Osteocyte (in vitro differentiated cells): ENCODE measurements around the gene CCDC28A. TPM values are rescaled to one million over a fixed set of nuclear protein-coding genes. Genes with fewer than 3 reads are reported as not detected.

Experiments
- DNase-seq: peaks from one replicate; pipeline ENCODE4 v3.0.0; 2021; ENCODE audit warnings: mixed read lengths; ENCODE audit not compliant: unreplicated experiment; ENCODE audit errors: extremely low spot score
- H3K27ac Mint-ChIP-seq: one replicate; pipeline ENCODE4 v1.8.0; 2021; ENCODE audit warnings: mild to moderate bottlenecking, mixed read lengths; ENCODE audit not compliant: unreplicated experiment
- H3K27me3 Mint-ChIP-seq: one replicate; pipeline ENCODE4 v1.8.0; 2021; ENCODE audit warnings: mixed read lengths; ENCODE audit not compliant: unreplicated experiment
- H3K36me3 Mint-ChIP-seq: one replicate; pipeline ENCODE4 v1.8.0; 2021; ENCODE audit warnings: mixed read lengths; ENCODE audit not compliant: unreplicated experiment
- H3K4me1 Mint-ChIP-seq: one replicate; pipeline ENCODE4 v1.8.0; 2021; ENCODE audit warnings: mixed read lengths; ENCODE audit not compliant: unreplicated experiment
- H3K4me3 Mint-ChIP-seq: one replicate; pipeline ENCODE4 v1.8.0; 2021; ENCODE audit warnings: mild to moderate bottlenecking, moderate library complexity, mixed read lengths; ENCODE audit not compliant: unreplicated experiment
- H3K9me3 Mint-ChIP-seq: one replicate; pipeline ENCODE4 v1.8.0; 2021; ENCODE audit warnings: mixed read lengths; ENCODE audit not compliant: unreplicated experiment
- CTCF ChIP-seq: fragments of 200-600 bp; sonication (generic); IDR thresholded peaks from 2 replicates; pipeline ENCODE4 v1.5.0; 2021; ENCODE audit warnings: antibody characterized with exemption, mild to moderate bottlenecking, moderate library complexity
- total RNA-seq: library from RNA; stranded (reverse); gene quantifications from 2 replicates; pipeline ENCODE4 v1.2.1, GENCODE V29; 2021

CCDC28A gene
- total RNA-seq, 1 donor from 2014 or later = 11.7 TPM

GRCh38 chr6:138803861-138804260 lies 30.3 kb downstream of the CCDC28A start:
- no peaks in the 10 kb centered on the region for H3K36me3 Mint-ChIP-seq
- H3K4me1 Mint-ChIP-seq = no peaks in the 10 kb centered on the region
- no peak overlapping the region for H3K4me3 Mint-ChIP-seq
- no peak for TF ChIP-seq CTCF
- H3K27me3 Mint-ChIP-seq = peaks cover 23% of the 10 kb centered on the region
- no peaks in the 10 kb centered on the region for H3K9me3 Mint-ChIP-seq
- DNase-seq = no peak
- H3K27ac Mint-ChIP-seq = no peak overlapping the region

- Mint-ChIP-seq H3K27me3 (peaks cover 23% of the 10 kb centered on the region), H3K4me1 (no peaks in the 10 kb centered on the region), H3K27ac (no peak overlapping the region), H3K9me3 (no peaks in the 10 kb centered on the region), H3K4me3 (no peak overlapping the region), H3K36me3 (no peaks in the 10 kb centered on the region)
- no peak for DNase-seq
- no peak for TF ChIP-seq CTCF
Observed at GRCh38 chr6:138805016-138805765, 31.6 kb downstream of the CCDC28A start.

- DNase-seq = no peak
- Mint-ChIP-seq H3K4me1 (no peaks in the 10 kb centered on the region), H3K36me3 (no peaks in the 10 kb centered on the region), H3K27ac (no peak overlapping the region), H3K9me3 (no peaks in the 10 kb centered on the region), H3K27me3 (peaks cover 23% of the 10 kb centered on the region), H3K4me3 (no peak overlapping the region)
- TF ChIP-seq CTCF = no peak
Observed at GRCh38 chr6:138806889-138807288, 33.3 kb downstream of the CCDC28A start.

GRCh38 chr6:138809677-138810076 lies 36.1 kb downstream of the CCDC28A start:
- Mint-ChIP-seq H3K36me3 (no peaks in the 10 kb centered on the region), H3K4me1 (peaks cover 8% of the 10 kb centered on the region), H3K27ac (no peak overlapping the region), H3K9me3 (no peaks in the 10 kb centered on the region), H3K27me3 (peaks cover 26% of the 10 kb centered on the region), H3K4me3 (no peak overlapping the region)
- no peak for TF ChIP-seq CTCF
- no peak for DNase-seq

- no peak for DNase-seq
- Mint-ChIP-seq H3K27ac (no peak overlapping the region), H3K4me3 (no peak overlapping the region), H3K36me3 (no peaks in the 10 kb centered on the region), H3K4me1 (peaks cover 13% of the 10 kb centered on the region), H3K9me3 (no peaks in the 10 kb centered on the region), H3K27me3 (peaks cover 15% of the 10 kb centered on the region)
- no peak for TF ChIP-seq CTCF
Observed at GRCh38 chr6:138811866-138812265, 38.3 kb downstream of the CCDC28A start.
